HG03460 (cell line): Measurements from ENCODE around the gene FBXL7.

ENCODE experiments used
- ATAC-seq: cut with Tn5 transposase; IDR thresholded peaks from one replicate; pipeline ENCODE4 v1.9.1; 2021; ENCODE audit not compliant: unreplicated experiment

Gene FBXL7

DNA sequence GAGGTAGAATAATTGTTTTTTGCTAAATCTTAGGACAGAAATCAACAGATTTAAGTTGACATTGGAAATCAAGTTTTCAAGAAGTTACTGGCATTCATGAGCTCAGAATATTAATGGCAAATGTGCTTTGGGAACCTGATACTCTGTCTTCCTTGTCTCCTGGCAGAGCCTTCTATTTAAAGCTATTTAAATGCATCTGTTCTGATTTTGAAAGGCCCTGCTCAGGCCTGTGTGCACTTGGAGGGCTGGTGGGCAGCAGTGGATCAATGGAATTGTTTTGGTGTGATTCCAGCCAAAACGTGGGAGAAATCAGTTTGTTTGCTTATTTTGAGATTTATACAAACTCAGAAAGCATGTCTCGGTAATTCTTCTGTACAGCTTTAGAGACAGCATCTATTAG lies 38.5 kb downstream of the FBXL7 start:
- ATAC-seq: no peak

DNA sequence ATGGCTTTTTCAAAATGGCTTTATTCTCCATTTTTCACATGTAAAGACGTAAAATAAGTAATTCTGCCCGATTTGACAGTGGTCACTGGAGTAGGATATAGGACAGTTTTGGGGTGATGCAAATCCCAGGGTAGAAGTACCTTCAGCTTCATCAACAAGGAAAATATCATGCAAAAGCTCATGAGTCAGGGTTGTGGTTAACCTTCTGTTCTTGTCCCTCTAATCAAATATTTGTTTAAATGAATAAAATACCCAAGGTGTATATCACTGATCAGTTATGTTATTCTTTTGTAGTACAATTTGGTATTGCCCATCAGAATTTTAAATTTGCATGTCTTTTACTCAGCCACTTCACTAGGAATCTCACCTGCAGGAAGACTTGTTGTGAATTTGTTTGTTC lies 40.0 kb downstream of the FBXL7 start:
- no peak for ATAC-seq

DNA sequence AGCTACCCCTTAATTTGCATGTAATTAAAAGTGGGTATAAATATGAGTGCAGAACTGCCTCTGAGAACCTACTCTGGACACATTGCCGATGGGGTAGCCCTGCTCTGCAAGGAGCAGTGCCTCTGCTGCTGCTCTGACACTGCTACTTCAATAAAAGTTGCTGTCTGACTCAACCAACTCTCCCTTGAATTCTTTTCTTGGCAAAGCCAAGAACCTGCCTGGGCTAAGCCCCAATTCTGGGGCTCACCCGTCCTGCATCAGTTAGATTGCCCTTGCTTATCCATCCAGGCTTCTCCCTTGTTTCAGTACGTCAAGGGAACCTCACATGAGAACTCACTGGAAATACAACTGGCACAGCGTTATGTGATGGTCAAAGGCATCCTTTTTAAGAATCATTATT lies 44.1 kb downstream of the FBXL7 start:
- ATAC-seq: no peak

DNA sequence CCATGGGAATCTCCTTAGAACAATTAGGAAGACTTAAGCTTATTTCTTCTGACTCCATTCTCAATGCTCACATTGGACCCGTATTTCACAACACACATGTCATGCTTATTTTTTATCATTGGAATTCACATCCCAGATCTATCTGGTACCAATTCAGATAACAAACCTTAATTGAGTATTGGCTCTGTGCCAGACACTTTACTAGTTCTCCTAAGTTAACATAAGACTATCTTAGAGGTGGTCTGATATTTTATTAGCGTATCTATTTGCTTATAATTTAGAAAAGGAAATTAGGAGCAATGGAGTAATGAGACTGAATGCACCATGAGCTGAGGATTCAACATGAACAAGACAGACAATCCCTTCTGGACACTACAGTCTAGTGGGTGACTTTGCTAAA lies 45.1 kb downstream of the FBXL7 start:
- no peak for ATAC-seq

DNA sequence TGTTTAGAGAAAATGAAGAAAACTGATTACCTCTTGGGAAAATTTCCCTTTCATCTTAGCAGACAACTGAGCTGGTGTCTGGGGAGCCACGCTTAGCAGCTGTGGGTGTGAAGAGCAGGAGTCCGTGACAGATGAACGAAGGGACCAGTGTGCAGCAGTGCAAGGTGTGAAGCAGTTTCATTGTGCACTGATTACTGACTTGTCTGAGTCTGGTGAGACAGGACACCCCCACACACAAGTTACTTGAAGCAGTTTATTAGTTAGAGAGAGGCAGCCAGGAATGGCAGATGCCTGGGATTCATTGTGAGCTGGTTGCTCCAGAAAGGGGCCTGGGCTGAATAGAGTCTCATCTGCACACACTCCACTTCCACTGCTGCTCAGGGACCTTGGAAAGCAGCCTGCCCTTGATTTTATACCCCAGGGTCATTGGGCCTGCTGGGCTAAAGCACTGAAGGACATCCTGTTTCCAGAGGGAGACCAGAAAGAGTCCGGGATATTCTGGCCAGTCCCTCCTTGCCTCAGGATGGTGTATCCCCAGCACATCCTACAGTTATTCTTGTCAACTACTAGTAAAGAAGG lies 47.4 kb downstream of the FBXL7 start:
- no peak for ATAC-seq

DNA sequence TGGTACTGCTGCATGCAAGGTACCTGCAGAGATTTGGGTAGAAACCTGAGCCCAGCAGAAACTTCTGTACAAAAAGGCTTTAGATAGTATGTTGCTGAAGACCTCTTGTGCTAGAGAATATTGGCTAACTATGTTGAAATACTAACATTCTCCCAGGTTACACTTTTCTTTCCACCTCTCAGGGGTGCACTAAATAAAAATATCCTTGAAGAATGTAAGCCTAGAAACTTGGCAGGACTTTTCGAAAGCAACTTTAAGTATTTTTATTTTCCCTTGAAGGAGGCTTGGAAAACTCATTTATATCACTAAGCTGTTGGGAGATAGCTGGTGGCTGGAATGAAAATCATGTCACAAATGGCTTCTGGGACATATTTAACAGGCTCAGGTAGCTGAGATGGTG lies 50.0 kb downstream of the FBXL7 start:
- ATAC-seq: no peak

DNA sequence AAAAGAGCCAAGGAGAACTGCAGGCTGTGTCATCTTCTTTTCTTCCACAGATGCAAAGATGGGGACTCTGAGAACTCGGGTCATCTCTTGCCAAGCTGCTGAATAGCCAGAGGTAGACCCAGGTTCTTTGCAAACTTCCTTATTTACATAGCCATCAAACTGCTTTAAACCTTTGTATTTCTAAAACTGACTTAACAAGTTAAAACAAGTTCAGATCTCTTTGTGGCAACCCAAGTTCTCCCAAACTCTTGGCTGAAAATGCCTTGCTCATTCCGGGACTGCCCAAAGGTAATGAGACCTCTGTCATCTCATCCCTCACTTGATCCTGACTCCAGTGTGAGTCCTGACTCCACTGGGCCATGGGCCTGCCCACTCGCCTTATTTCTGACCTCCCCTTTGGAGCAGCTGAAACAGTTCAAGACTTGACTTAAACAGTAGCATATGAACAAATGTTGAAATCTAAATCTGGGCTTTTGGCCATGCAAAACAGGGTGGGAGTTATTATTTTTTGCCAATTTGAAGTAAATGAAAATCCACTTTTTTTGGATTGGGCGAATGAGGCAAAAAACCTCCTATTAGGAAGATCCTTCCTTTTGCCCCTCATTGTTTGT lies 50.6 kb downstream of the FBXL7 start:
- ATAC-seq: no peak

DNA sequence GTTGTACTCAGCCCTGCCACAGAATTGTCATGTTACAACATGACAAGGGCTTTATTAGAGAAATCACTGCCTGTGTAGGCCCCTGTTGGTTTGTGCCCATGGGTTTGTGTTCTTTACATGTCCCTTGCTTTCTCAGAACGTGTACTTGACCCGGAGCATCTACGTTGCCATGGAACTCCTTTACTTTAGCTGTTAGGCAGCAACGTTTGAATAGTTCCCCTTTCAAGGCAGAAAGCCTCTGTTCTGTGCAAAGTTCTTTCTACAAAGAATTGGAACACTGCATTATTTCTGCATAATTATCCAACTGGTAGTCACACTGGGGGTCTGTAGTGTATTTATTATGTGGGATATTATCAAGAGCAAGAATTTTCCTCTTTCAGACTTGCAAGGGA lies 51.1 kb downstream of the FBXL7 start:
- no peak for ATAC-seq

DNA sequence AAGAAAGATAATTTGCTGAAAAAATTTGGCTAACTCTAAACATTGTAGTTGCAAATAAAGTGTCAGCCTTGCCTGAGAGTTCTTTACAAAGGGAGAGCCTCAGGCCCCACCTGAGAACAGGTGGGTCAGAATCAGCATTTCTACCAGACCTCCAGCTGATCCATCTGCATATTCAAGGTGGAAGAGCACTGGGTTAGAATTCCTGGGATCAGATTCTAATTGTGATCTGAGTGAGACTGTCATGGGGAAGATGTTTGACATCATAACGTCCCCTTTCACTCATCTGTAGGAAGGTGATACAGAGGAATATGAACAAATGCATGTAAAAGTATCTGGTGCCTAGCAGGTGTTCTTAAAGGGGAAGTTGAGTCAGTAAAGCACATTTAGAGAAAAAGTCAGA lies 54.6 kb downstream of the FBXL7 start:
- no peak for ATAC-seq

DNA sequence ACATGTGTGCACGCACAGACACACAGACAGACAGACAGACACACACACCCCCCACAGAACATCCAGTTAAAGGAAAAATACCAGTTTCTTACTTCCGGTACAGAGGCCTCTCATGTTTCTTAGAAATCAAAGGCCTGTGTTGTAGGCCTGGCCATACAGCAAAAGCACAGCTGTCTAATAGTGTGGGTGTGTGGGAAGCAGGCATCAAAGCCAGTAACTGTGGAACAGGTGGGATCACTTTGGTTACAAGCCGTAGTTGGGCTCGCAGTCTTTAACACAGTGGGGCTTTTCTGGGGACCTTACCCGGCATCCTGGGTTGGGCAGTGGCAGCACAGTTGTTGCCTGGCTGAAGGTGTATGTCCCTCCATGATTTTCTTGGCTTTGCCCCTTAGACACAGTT lies 55.2 kb downstream of the FBXL7 start:
- no peak for ATAC-seq

DNA sequence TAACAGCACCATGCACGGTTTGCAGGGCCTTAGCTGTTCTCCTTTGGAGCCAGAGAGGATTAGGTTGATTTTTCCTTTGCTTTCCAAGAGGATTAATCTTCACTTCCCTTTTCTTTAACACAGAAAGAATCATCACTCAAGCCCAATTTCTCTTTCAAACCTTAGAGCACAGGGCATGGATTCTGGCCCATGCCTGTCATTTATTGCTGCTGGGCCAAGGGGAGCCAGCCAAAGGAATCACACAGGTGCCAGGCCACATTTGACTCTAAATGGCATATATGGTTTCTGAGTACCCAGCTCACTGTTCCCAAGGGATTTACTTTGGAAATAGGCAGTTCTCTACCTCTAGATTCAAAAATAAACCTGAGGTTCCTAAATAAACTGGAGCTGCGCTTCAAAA lies 58.3 kb downstream of the FBXL7 start:
- no peak for ATAC-seq

DNA sequence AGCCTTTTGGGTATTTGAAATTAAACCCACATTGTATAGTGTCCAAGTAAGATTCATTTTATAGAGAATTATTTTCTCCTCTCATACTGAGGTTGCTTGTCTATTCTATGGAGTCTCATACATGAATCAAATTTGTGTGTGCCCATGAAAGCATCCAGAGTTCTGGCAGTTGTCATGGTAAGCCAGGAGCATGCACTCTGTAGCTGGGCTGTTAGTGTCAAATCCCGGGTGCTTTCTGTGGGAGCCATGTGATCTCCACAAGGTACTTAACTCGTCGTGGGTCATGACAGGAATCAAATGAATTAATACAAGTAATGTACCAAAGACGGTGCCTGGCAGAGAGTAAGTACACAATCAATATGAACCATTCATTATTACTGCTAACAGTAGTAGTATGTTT lies 58.7 kb downstream of the FBXL7 start:
- ATAC-seq: no peak

DNA sequence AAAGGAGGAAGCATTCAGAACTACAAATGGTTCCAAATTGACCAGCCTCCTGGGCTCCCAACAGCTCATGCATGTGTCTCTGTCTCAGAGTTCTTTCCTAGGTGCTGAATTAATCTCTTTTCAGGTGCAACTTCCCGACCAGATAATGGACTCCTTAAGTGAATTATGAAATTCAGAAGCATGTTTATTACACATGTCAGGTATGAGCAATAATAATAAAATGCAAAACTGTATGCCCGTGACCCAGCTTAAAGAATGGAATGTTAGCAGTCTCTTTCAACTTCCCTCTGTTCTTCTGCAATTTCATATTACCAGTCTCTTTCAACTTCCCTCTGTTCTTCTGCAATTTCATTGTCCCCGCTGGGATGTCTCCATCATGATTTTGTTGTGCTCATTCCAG lies 60.4 kb downstream of the FBXL7 start:
- no peak for ATAC-seq

DNA sequence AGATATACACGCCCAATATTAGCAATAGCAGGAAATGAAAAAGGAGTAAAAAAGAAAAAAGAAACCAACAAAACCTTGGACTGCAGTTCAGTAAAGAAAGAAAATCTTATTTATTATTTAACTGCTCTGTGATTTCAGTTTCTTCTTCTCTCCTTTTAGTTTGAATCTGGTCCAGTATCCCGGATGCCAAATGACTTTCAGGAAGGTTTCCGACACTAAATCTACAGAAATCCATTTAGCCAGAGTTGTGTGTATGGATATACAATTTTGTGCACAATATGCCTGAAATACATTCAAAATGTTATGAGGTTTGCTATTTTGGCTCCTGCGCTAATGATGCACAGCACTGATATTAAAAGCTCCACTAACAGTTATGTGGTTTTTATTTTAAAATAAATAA lies 64.5 kb downstream of the FBXL7 start:
- ATAC-seq: no peak

DNA sequence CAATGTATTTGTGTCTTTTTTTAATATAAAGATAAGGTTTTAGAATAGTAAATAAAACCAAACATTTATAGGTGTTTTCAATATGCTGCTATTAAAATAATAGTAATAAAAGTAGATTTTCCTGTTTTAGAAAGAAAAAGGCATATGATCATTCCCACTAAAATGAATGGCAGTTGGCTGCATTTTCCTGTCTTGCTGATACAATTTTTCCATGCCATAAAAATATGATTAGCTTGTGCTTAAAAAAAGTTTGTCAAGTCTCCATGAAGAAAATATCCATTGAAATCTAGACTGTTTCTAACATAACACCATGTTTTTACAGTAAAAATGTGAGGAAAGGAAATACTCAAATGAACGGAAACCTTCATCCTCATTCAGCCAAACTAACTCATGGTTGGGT lies 65.0 kb downstream of the FBXL7 start:
- no peak for ATAC-seq

DNA sequence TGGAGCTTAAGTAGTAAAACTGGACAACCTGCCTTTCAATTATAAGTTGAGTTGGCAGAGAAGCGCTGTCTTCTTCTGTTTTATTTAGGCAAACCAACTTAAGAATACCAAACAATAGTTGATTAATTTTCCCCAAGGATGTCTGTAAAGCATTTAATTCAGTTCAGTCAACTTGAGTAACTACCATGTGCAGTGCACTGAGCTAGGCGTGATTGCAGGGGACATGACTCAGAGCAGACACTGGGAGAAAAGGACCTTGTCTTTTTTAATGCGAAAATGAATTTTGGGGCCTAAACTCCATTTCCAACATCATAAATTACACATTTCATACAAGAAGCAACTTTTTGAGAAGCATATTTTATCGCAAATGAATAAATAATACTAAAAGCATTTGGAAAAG lies 66.3 kb downstream of the FBXL7 start:
- ATAC-seq: no peak

DNA sequence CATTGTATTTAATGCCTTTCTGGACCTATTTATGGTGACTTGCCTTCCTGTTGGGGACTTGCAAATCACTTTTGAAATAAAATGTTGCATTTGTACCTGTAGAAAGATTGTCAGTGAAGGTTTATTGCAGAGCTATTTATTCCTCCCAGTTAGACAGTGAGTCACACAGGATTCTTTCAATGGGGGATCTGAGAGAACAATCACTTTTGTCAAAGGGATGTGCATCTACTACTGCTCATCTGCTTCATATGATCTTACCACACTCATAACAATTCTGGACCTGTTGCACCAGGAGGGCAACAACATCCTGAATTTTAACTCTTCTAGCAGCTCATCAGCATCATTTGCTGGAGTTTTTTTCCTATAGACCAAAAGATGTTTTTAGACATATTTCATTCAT lies 66.8 kb downstream of the FBXL7 start:
- no peak for ATAC-seq

DNA sequence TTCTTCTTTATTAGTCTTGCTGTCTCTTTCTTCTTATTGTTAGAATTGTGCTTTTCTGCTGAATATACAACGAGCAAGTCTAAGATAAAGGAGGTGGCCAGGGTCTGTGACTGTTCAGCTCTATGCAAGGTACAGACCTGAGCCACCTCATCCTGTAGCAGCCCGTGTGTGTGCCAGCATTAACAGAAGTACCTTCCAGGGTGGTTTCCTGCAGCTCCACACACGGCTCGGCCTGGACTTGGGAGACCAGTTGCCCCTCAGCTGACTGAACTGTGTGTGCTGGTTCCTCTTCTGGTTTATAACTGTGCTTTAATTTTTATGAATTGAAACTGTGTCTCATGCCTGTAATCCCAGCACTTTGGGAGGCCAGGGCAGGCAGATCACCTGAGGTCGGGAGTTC lies 70.5 kb downstream of the FBXL7 start:
- no peak for ATAC-seq

DNA sequence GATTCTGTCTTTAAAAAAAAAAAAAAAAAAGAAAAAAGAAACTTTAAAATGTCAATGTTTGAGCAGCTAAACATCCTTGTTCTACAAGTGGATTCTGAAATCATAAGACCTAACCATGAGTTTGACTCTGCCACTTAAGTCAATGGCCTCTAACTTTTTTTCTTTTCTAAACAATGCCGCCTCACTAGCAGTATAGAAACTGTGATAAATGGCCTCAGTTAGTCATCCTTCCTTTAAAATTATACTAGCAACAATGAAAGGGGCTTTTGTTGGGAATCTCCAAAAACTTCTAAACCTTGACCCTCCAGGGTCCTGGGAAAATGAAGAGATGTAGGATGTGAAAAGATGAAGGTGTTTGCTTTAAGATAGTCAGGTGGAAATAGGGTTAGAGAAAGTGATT lies 71.1 kb downstream of the FBXL7 start:
- no peak for ATAC-seq

DNA sequence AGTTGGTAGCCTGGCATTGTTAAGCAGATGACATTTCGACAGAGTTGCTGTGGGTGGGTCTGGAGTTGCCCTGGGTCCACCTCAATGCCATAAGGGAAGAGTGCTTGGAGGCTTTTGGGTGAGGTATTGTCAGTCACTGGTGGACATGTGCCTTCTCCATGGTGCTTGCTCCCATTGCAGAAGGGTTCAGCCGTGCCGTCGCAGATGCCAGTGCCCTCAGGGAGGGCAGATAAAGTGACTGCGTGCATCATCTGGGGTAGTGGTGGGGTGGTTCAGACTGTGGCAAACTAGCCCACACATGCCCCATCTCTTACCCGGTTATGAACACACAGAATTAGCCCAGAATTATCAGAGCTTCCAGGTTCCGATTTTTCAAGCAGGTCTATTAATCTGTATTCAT lies 71.6 kb downstream of the FBXL7 start:
- ATAC-seq: no peak

DNA sequence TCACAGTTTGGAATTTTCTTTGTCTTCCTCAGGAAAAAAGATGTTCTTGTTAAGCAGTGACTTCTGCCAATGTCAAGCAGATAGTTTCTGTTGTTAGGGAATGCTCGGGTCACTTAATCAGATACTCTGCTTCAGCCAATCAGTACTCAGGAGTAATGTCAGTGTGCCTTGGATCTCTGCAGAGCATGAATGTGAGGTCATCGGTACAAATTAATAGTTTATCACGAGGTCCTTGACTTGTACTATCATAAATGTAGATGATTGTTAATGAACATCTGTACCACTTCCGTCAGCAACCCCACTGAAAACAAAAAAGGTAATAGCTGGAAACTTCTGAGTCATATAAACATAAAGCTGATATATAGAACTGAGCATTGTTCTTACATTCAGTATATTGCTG lies 73.6 kb downstream of the FBXL7 start:
- ATAC-seq: no peak

DNA sequence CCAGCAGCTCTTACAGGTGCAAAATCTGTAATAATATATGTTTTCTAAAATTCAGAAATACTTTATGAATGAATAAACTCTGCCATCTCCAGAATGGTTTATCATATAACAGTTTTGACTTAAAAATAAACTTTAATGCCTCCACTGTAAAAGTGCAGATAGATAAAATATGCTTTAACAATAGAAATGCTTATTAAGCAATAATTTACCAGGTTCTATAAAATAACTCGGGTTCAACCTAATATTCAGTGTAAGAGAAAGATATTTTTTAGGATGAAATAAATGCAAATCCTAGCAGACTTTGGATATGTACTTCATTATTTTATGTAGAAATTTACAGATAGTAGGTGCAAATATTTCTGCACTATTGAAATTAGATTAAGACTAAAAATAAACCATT lies 74.1 kb downstream of the FBXL7 start:
- no peak for ATAC-seq

DNA sequence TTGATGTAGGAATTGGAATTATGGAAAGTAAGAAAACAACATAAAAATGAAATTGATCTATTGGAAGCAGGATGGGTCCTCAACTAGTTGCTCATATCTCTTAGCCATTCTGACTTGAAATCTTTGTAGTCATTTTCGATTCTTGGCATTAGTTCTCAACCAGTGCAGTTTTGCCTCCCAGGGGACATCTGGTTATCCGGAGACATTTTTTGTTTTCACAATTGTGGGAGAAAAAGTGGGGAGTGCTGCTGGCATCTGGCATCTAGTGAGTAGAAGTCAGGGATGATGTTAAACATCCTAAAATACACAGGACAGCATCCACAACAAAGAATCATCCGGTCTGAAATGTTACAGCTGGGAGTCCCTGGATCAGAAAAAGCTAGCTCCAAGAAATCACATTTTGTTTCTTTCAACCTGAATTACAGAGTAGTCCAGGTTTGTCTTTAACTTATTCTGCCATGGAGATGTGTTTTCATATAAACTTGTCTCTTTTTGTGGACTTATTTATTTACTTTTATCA lies 74.9 kb downstream of the FBXL7 start:
- ATAC-seq: no peak
